Upper lobe of left lung (tissue), 4 donors: Measurements from ENCODE around the gene SMOC2.

ENCODE experiments used
- POLR2A ChIP-seq, 4 donors: fragments of 450-650 bp; IDR thresholded peaks; one replicate each; pipeline ENCODE4 v1.5.1; 2016 to 2017; ENCODE audit warnings: antibody characterized with exemption in 4 of 4, mild to moderate bottlenecking in 2 of 4
- TF ChIP-seq, protein P1 (sequence below), 6 experiments: fragments of 450-650 bp in 4 of 6; fragments of 200-600 bp in 2 of 6; sonication (generic) in 2 of 6; IDR thresholded peaks; one replicate each; pipeline ENCODE4 v1.5.1; 2016 to 2019; ENCODE audit warnings: antibody characterized with exemption in 6 of 6

DNA sequence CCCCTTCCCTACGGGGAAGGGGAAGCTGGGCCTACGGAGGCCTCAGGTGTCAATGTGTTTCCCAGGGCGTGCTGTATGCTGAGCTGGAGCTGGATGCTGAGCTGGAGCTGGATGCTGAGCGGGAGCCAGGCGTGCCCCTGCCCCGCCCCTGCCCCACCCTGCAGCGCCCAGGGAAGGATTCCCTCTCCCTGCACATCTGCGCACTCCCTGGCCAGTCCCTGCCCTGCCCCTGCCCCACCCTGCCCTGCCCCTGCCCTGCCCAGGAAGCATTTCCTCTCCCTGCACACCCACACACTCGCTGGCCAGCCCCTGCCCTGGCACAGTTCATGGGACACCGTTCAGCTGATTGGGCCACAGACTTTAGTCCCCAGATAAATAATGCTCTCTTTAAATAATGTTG lies 196.8 kb downstream of the SMOC2 start:
- no peak for TF ChIP-seq POLR2A (IDR thresholded peaks at IDR 0.05)
- TF ChIP-seq, protein P1, sequence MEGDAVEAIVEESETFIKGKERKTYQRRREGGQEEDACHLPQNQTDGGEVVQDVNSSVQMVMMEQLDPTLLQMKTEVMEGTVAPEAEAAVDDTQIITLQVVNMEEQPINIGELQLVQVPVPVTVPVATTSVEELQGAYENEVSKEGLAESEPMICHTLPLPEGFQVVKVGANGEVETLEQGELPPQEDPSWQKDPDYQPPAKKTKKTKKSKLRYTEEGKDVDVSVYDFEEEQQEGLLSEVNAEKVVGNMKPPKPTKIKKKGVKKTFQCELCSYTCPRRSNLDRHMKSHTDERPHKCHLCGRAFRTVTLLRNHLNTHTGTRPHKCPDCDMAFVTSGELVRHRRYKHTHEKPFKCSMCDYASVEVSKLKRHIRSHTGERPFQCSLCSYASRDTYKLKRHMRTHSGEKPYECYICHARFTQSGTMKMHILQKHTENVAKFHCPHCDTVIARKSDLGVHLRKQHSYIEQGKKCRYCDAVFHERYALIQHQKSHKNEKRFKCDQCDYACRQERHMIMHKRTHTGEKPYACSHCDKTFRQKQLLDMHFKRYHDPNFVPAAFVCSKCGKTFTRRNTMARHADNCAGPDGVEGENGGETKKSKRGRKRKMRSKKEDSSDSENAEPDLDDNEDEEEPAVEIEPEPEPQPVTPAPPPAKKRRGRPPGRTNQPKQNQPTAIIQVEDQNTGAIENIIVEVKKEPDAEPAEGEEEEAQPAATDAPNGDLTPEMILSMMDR (IDR thresholded peaks at IDR 0.05) = no peak
